Gastroesophageal sphincter (tissue), 4 donors: ENCODE data around the gene SCAMP1. TPM values are rescaled to one million over a fixed set of nuclear protein-coding genes. Genes with fewer than 3 reads are reported as not detected.
"Not testable (repeated sequence)": the region's sequence is repeated elsewhere in the genome, so short reads cannot be mapped to it uniquely, and the experiment has no call there.

Experiments used
- ATAC-seq: fragments of 150-250 bp; one replicate; pipeline ENCODE4 v1.9.1; 2016; ENCODE audit warnings: mild to moderate bottlenecking, moderate library complexity
- H3K27ac ChIP-seq, 4 donors: fragments of 200-600 bp; sonication (generic) in 3 of 4; 1 replicate in 3 of 4; 2 replicates in 1 of 4; pipeline ENCODE4 v1.5.1; 2016 to 2019
- H3K27me3 ChIP-seq: fragments of 200-600 bp; sonication (generic); one replicate; pipeline ENCODE4 v1.5.1; 2019
- H3K36me3 ChIP-seq, 2 donors: fragments of 200-600 bp; sonication (generic); one replicate each; pipeline ENCODE4 v1.5.1; 2019; ENCODE audit warnings: control low read depth in 1 of 2
- H3K4me1 ChIP-seq, 3 donors: fragments of 200-600 bp; sonication (generic); 1 replicate in 2 of 3; 2 replicates in 1 of 3; pipeline ENCODE4 v1.5.1; 2016 to 2019; ENCODE audit warnings: control low read depth in 2 of 3
- H3K4me3 ChIP-seq, 2 donors: fragments of 200-600 bp; sonication (generic); one replicate each; pipeline ENCODE4 v1.5.1; 2019; ENCODE audit warnings: mild to moderate bottlenecking in 1 of 2, moderate library complexity in 1 of 2
- H3K9me3 ChIP-seq, 3 donors: fragments of 200-600 bp; sonication (generic); one replicate each; pipeline ENCODE4 v1.5.1; 2017 to 2019; ENCODE audit warnings: control low read depth in 2 of 3
- EP300 ChIP-seq: sonication (generic); formaldehyde crosslinking; IDR thresholded peaks from one replicate; pipeline ENCODE4 v1.6.1; 2017; ENCODE audit warnings: antibody characterized with exemption, mild to moderate bottlenecking
- POLR2A ChIP-seq, 2 donors: fragments of 450-650 bp; IDR thresholded peaks; one replicate each; pipeline ENCODE4 v1.6.1; 2017; ENCODE audit warnings: antibody characterized with exemption in 2 of 2, mild to moderate bottlenecking in 2 of 2, moderate library complexity in 1 of 2
- POLR2AphosphoS5 ChIP-seq: sonication (generic); formaldehyde crosslinking; IDR thresholded peaks from one replicate; pipeline ENCODE4 v1.6.1; 2017; ENCODE audit warnings: antibody characterized with exemption
- WGBS, 2 donors: methylation state at CpG; one replicate each; pipeline ENCODE4 v1.1.5; 2018; ENCODE audit warnings: low coverage in 1 of 2; 5-methylcytosine and 5-hydroxymethylcytosine counted together
- total RNA-seq, 4 donors: library from RNA; depleted of rRNA; stranded (reverse); fragments of >200 nt; gene quantifications; one replicate each; pipeline ENCODE4 v1.1.0, GENCODE V29; 2016
- TF ChIP-seq, protein P1 (sequence below), 4 experiments: fragments of 200-600 bp in 2 of 4; fragments of 450-650 bp in 2 of 4; sonication (generic) in 1 of 4; IDR thresholded peaks; one replicate each; pipeline ENCODE4 v1.5.1; 2017 to 2019; ENCODE audit warnings: antibody characterized with exemption in 4 of 4, mild to moderate bottlenecking in 2 of 4, moderate library complexity in 2 of 4

SCAMP1 gene
- total RNA-seq, 4 donors from 2014 or later, result 32.1 to 45.8 (median 38.9) TPM

GRCh38 chr5:78345485-78345884 is 14.9 kb upstream of the SCAMP1 start:
- no peak overlapping the region for H3K27ac ChIP-seq
- no peak overlapping the region for H3K4me3 ChIP-seq
- ATAC-seq, result no peak
- H3K9me3 ChIP-seq, result no peaks in the 10 kb centered on the region
- 13 to 30% methylated on average over 2 to 3 of the region's 3 CpGs for WGBS, 2 donors
- H3K4me1 ChIP-seq, result no peaks in the 10 kb centered on the region
- H3K36me3 ChIP-seq, result no peaks in the 10 kb centered on the region
- no peaks in the 10 kb centered on the region for H3K27me3 ChIP-seq
- TF ChIP-seq POLR2A (IDR thresholded peaks at IDR 0.05) (no peak), EP300 (no peak), POLR2AphosphoS5 (no peak)
- TF ChIP-seq, protein P1, sequence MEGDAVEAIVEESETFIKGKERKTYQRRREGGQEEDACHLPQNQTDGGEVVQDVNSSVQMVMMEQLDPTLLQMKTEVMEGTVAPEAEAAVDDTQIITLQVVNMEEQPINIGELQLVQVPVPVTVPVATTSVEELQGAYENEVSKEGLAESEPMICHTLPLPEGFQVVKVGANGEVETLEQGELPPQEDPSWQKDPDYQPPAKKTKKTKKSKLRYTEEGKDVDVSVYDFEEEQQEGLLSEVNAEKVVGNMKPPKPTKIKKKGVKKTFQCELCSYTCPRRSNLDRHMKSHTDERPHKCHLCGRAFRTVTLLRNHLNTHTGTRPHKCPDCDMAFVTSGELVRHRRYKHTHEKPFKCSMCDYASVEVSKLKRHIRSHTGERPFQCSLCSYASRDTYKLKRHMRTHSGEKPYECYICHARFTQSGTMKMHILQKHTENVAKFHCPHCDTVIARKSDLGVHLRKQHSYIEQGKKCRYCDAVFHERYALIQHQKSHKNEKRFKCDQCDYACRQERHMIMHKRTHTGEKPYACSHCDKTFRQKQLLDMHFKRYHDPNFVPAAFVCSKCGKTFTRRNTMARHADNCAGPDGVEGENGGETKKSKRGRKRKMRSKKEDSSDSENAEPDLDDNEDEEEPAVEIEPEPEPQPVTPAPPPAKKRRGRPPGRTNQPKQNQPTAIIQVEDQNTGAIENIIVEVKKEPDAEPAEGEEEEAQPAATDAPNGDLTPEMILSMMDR (IDR thresholded peaks at IDR 0.05), result no peak

GRCh38 chr5:78353520-78353919 is 6.9 kb upstream of the SCAMP1 start:
- TF ChIP-seq POLR2AphosphoS5, result no peak
- ATAC-seq, result no peak
- H3K4me3 ChIP-seq, result no peak overlapping the region
- peaks cover 0 to 3% (median 0%) of the 10 kb centered on the region in 3 donors for H3K4me1 ChIP-seq
- WGBS, 2 donors, result 62 to 73% methylated on average over 4 of the region's 4 CpGs
- H3K27me3 ChIP-seq, result no peaks in the 10 kb centered on the region
- no peaks in the 10 kb centered on the region for H3K36me3 ChIP-seq
- no peak overlapping the region for H3K27ac ChIP-seq
- H3K9me3 ChIP-seq, result no peaks in the 10 kb centered on the region

DNA sequence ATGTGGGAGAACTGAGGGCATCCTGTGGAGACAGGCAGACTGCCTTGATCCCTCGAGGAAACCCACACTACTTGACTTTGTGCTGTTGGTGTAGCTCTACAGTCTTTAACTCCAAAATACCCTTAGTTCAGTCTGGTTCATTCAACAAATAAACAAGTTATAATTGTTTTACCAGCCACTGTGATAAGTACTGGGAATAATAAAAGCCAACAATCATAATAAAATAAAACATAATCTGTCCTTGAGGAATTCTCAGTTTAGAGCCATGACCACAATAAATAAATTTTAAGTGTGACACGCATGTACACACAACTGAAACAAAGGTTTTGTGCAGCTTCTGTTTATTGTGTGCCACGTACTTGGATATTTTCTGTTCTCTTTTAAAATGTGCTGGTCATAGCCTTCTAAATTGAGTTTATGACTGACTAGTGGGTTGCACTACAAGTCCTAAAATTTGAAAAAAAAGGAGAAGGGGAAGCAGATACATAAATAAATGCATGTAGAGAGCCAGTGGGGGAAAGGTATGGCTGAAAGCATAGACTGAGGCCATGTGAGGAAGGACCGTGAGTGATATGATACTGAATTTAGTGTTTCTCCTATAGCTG is 6.2 kb upstream of the SCAMP1 start:
- ATAC-seq, result no peak
- no peak overlapping the region for H3K27ac ChIP-seq
- H3K27me3 ChIP-seq, result no peaks in the 10 kb centered on the region
- no peak for TF ChIP-seq POLR2AphosphoS5
- TF ChIP-seq EP300, result no peak
- TF ChIP-seq, protein P1 (IDR thresholded peaks at IDR 0.05), result no peak
- no peak for TF ChIP-seq POLR2A (IDR thresholded peaks at IDR 0.05)
- 63% methylated on average over 4 of the region's 4 CpGs for WGBS, 2 donors
- no peaks in the 10 kb centered on the region for H3K36me3 ChIP-seq
- no peaks in the 10 kb centered on the region for H3K9me3 ChIP-seq
- no peak overlapping the region for H3K4me3 ChIP-seq
- peaks cover 0 to 9% (median 6%) of the 10 kb centered on the region in 3 donors for H3K4me1 ChIP-seq

- no peaks in the 10 kb centered on the region for H3K27me3 ChIP-seq
Observed at GRCh38 chr5:78355561-78355960, 4.9 kb upstream of the SCAMP1 start.

DNA sequence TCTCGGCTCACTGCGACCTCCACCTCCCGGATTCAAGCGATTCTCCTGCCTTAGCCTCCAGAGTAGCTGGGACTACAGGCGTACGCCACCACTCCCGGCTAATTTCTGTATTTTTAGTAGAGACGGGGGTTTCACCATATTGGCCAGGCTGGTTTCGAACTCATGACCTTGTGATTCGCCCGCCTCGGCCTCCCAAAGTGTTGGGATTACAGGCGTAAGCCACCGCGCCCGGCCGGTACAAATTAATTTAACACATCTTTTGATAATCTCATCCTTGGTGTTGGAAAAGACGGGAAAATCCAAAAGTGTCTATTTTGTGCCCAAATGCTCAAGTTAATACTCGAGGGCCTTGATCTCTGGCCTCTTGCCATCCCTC is 974 bp upstream of the SCAMP1 start:
- H3K4me3 ChIP-seq, result peak overlapping the region; percentile 82 to 93
- WGBS, 2 donors, result 71 to 100% methylated on average over 1 to 12 of the region's 19 CpGs
- H3K27me3 ChIP-seq, H3K9me3 ChIP-seq, ATAC-seq, H3K36me3 ChIP-seq: not testable (repeated sequence)
- H3K4me1 ChIP-seq, result peaks cover 0 to 41% (median 10%) of the 10 kb centered on the region in 3 donors
- H3K27ac ChIP-seq, result peak overlapping the region; percentile 66 to 91 (median 90)

More at GRCh38 chr5:78355561-78355960, 4.9 kb upstream of the SCAMP1 start:
- ATAC-seq, result no peak
- Histone ChIP-seq H3K4me1 (peaks cover 0 to 15% (median 10%) of the 10 kb centered on the region in 3 donors), H3K27ac (no peak overlapping the region), H3K36me3 (no peaks in the 10 kb centered on the region), H3K4me3 (no peak overlapping the region), H3K9me3 (no peaks in the 10 kb centered on the region)
- TF ChIP-seq POLR2AphosphoS5 (no peak), POLR2A (IDR thresholded peaks at IDR 0.05) (no peak), EP300 (no peak)
- TF ChIP-seq, protein P1 (IDR thresholded peaks at IDR 0.05), result no peak
- 80 to 86% methylated on average over 2 of the region's 2 CpGs for WGBS, 2 donors

DNA sequence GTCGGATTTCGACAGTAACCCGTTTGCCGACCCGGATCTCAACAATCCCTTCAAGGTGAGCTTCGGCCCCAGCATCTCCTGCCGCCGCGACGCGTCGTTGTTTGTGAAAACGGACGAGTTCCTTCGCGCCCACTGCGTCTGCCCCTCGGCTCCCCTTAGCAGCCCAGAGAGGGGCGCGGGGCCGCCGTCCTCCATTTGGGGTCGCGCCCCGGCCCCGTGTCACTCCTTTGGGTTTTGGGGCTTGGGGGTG is 182 bp downstream of the SCAMP1 start:
- Histone ChIP-seq H3K9me3 (no peaks in the 10 kb centered on the region), H3K36me3 (no peaks in the 10 kb centered on the region), H3K27ac (peak overlapping the region; percentile 70 to 91 (median 90)), H3K27me3 (no peaks in the 10 kb centered on the region), H3K4me1 (peaks cover 0 to 41% (median 10%) of the 10 kb centered on the region in 3 donors), H3K4me3 (peak overlapping the region; percentile 82 to 93)
- no peak for ATAC-seq
- TF ChIP-seq POLR2AphosphoS5 (no peak), POLR2A (IDR thresholded peaks at IDR 0.05) (no peak), EP300 (no peak)
- TF ChIP-seq, protein P1 (IDR thresholded peaks at IDR 0.05), result no peak
- 2% methylated on average over 10 of the region's 26 CpGs; no CpG with 5 or more reads in 1 of the 2 donors for WGBS, 2 donors
